ENCODE data around the gene ELMO1. TPM values are rescaled to one million over a fixed set of nuclear protein-coding genes. Genes with fewer than 3 reads are reported as not detected.
A peak's percentile ranks its signal among the peaks of the same experiment; 100 is the strongest.

ELMO1 gene
- total RNA-seq, 1 experiment from 2014 or later = 7.8 TPM

GRCh38 chr7:37356911-37357636 lies 91.6 kb downstream of the ELMO1 start:
- Histone ChIP-seq H3K9me3 (ENCODE audit: control insufficient read depth, low read depth, low read length) (no peaks in the 10 kb centered on the region), H3K4ac (ENCODE audit: low read depth, low read length) (no peak overlapping the region), H3K4me1 (ENCODE audit: insufficient read depth, low read length) (0 out of 2 replicates have a peak, but pooled peaks cover 2% of the 10 kb centered on the region), H3K18ac (ENCODE audit: insufficient read length, low read depth, low read length) (no peak overlapping the region), H4K20me1 (ENCODE audit: control insufficient read depth, insufficient read depth, insufficient read length) (no peaks in the 10 kb centered on the region), H2AK5ac (ENCODE audit: insufficient read length, low read length) (no peak overlapping the region), H3K4me2 (ENCODE audit: insufficient read depth, insufficient read length, low read length) (no peak overlapping the region), H3T11ph (ENCODE audit: low read length) (no peak overlapping the region), H2BK12ac (ENCODE audit: insufficient read length, low read depth, low read length) (no peak overlapping the region), H3K79me2 (ENCODE audit: insufficient read depth, low read length) (no peaks in the 10 kb centered on the region), H3K27ac (ENCODE audit: insufficient read length, low read depth, low read length) (no peak overlapping the region), H4K91ac (ENCODE audit: insufficient read length, low read depth, low read length) (no peak overlapping the region), H4K8ac (replicated peaks; ENCODE audit: insufficient read length, low read depth, low read length) (no peak overlapping the region), H2BK120ac (ENCODE audit: low read depth, low read length, poor library complexity, severe bottlenecking) (no peak overlapping the region), H4K5ac (ENCODE audit: insufficient read length, low read depth, low read length) (no peak overlapping the region), H3K56ac (ENCODE audit: insufficient read length, low read depth, low read length) (no peak overlapping the region), H3K14ac (ENCODE audit: insufficient read depth, low read length) (no peak overlapping the region), H3K23me2 (ENCODE audit: insufficient read length, low read depth, low read length, poor library complexity, severe bottlenecking) (no peaks in the 10 kb centered on the region), H3K27me3 (ENCODE audit: insufficient read depth, low read length) (no peaks in the 10 kb centered on the region), H2BK15ac (ENCODE audit: low read depth, low read length) (no peak overlapping the region), H3K9ac (ENCODE audit: extremely low read depth, insufficient read length, low read length) (no peak overlapping the region), H2BK5ac (ENCODE audit: insufficient read length, low read length) (no peak overlapping the region), H3K79me1 (ENCODE audit: insufficient read depth, low read depth, low read length, poor library complexity, severe bottlenecking) (no peaks in the 10 kb centered on the region), H3K23ac (ENCODE audit: insufficient read length, low read depth, low read length) (no peak overlapping the region), H2BK20ac (ENCODE audit: low read depth, low read length, poor library complexity, severe bottlenecking) (no peak overlapping the region), H2AFZ (ENCODE audit: low read length) (no peak overlapping the region)
- no peak overlapping the region for H3K4me3 Mint-ChIP-seq
- peak overlapping the region in 1 of 3 experiments; percentile 29; a peak in 1 of 7 replicates for H3K27ac Mint-ChIP-seq
- H3K9me3 Mint-ChIP-seq = no peaks in the 10 kb centered on the region
- H3K36me3 Mint-ChIP-seq (ENCODE audit: insufficient read depth in 1 of 3, low read depth in 3 of 3) = peaks cover 0 to 2% (median 0%) of the 10 kb centered on the region in 3 experiments; a peak in 1 of 7 replicates
- no CpG with 5 or more reads among the region's 3 CpGs for WGBS (ENCODE audit: extremely low coverage, insufficient read length, low lambda C conversion rate)
- peaks cover 29 to 39% of the 10 kb centered on the region in 2 experiments for H3K4me1 Mint-ChIP-seq
- H3K27me3 Mint-ChIP-seq (ENCODE audit: low read depth) = no peaks in the 10 kb centered on the region
- DNase-seq = no peak
- TF ChIP-seq CTCF (conservative IDR thresholded peaks at IDR 0.05) = no peak
